GM12878 (cell line): ENCODE results near the gene RGS2.

Experiments
- BCL11A ChIP-seq: IDR thresholded peaks from 2 replicates; pipeline ENCODE4 v1.6.1; 2011; ENCODE audit warnings: low read depth, low read length
- EGR1 ChIP-seq, 2 experiments: IDR thresholded peaks; 1 replicate in 1 of 2; 2 replicates in 1 of 2; pipeline ENCODE4 v1.6.1; 2011 to 2012; ENCODE audit warnings: low read depth in 2 of 2, low read length in 2 of 2, borderline replicate concordance in 1 of 2, mild to moderate bottlenecking in 1 of 2, moderate library complexity in 1 of 2
- HDGF ChIP-seq: fragments of 450-650 bp; IDR thresholded peaks from 2 replicates; pipeline ENCODE4 v1.6.1; 2016; ENCODE audit warnings: antibody characterized with exemption
- RAD21 ChIP-seq: IDR thresholded peaks from 2 replicates; pipeline ENCODE4 v1.6.1; 2011; ENCODE audit warnings: mild to moderate bottlenecking, low read depth, low read length, moderate library complexity; ENCODE audit not compliant: insufficient read depth
- REST ChIP-seq: IDR thresholded peaks from 2 replicates; pipeline ENCODE4 v1.6.1; 2012; ENCODE audit warnings: mild to moderate bottlenecking, low read depth, low read length
- SPI1 ChIP-seq: IDR thresholded peaks from 2 replicates; pipeline ENCODE4 v1.6.1; 2011; ENCODE audit warnings: low read depth, mild to moderate bottlenecking, low read length, moderate library complexity, borderline replicate concordance; ENCODE audit not compliant: insufficient read depth
- TAF1 ChIP-seq: IDR thresholded peaks from 2 replicates; pipeline ENCODE4 v1.6.1; 2011; ENCODE audit warnings: mild to moderate bottlenecking, low read depth, low read length, borderline replicate concordance
- ZBTB11 ChIP-seq: fragments of 450-650 bp; formaldehyde crosslinking; IDR thresholded peaks from 2 replicates; pipeline ENCODE4 v1.5.0; 2022; ENCODE audit warnings: mild to moderate bottlenecking, missing genetic modification characterization
- ZBTB33 ChIP-seq: fragments of 450-650 bp; IDR thresholded peaks from 2 replicates; pipeline ENCODE4 v1.6.1; 2017; ENCODE audit warnings: mild to moderate bottlenecking
- TF ChIP-seq, protein P1 (sequence below), 3 experiments: IDR thresholded peaks in 2 of 3; conservative IDR thresholded peaks in 1 of 3; 2 replicates each; pipeline ENCODE4 v1.5.1; 2011; ENCODE audit warnings: low read depth in 3 of 3, low read length in 3 of 3, mild to moderate bottlenecking in 3 of 3, control low read depth in 2 of 3, moderate library complexity in 2 of 3, inconsistent platforms in 1 of 3, mixed read lengths in 1 of 3; ENCODE audit not compliant: control insufficient read depth in 2 of 3, insufficient read depth in 1 of 3; ENCODE audit errors: extremely low read depth in 1 of 3

DNA sequence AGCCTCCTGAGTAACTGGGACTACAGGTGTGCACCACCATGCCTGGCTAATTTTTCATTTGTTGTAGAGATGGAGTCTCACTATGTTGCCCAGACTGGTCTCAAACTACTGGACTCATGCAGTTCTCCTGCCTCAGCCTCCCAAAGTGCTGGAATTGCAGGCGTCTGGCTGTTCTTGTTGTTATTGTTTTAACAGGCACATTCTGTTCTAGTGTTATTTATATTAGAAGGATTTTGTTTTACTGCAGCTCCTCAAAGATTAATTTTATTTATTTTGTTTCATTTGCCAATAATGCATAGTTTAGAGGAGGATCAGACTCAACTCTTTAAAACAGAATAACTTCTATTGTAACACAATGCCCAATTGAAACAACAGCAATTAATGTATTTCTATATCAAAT is 35.5 kb downstream of the RGS2 start:
- TF ChIP-seq RAD21 (no peak), REST (no peak), ZBTB33 (no peak), BCL11A (no peak), TAF1 (no peak), HDGF (no peak), ZBTB11 (no peak), EGR1 (IDR thresholded peaks at IDR 0.05; ENCODE audit: borderline replicate concordance in 1 of 2, low read depth in 2 of 2, low read length in 2 of 2) (no peak), SPI1 (no peak)
- TF ChIP-seq, protein P1, sequence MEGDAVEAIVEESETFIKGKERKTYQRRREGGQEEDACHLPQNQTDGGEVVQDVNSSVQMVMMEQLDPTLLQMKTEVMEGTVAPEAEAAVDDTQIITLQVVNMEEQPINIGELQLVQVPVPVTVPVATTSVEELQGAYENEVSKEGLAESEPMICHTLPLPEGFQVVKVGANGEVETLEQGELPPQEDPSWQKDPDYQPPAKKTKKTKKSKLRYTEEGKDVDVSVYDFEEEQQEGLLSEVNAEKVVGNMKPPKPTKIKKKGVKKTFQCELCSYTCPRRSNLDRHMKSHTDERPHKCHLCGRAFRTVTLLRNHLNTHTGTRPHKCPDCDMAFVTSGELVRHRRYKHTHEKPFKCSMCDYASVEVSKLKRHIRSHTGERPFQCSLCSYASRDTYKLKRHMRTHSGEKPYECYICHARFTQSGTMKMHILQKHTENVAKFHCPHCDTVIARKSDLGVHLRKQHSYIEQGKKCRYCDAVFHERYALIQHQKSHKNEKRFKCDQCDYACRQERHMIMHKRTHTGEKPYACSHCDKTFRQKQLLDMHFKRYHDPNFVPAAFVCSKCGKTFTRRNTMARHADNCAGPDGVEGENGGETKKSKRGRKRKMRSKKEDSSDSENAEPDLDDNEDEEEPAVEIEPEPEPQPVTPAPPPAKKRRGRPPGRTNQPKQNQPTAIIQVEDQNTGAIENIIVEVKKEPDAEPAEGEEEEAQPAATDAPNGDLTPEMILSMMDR (IDR thresholded peaks at IDR 0.05 in 2 of 3, conservative IDR thresholded peaks at IDR 0.05 in 1 of 3; ENCODE audit: control insufficient read depth in 2 of 3, extremely low read depth in 1 of 3, insufficient read depth in 1 of 3, low read depth in 3 of 3, low read length in 3 of 3), result no peak
